ENCODE data around the gene CALM1.
"Not testable (repeated sequence)": the region's sequence is repeated elsewhere in the genome, so short reads cannot be mapped to it uniquely, and the experiment has no call there.

Gene CALM1

DNA sequence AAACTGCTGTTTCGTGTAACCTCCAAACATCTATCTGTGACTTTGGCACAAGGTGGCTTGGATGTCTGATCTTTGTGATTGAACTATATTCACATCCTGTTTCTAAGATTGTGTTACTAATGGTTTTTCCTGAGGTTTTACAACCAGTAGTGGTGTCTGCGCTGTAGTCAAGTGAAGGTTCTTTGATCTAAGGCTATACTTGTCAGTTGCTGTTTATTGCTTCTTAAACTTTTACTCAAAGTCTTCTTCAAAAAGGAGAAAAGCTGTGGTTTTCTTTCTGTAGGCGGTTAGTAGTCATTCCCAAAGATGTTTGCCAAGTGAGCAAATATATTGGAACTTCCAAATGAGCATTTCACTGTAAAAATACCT is 12.3 kb upstream of the CALM1 start:
- H3K27me3 ChIP-seq (replicated peaks; ENCODE audit: control insufficient read depth, insufficient read depth, low read length), result no peaks in the 10 kb centered on the region
- TF ChIP-seq, protein P1, sequence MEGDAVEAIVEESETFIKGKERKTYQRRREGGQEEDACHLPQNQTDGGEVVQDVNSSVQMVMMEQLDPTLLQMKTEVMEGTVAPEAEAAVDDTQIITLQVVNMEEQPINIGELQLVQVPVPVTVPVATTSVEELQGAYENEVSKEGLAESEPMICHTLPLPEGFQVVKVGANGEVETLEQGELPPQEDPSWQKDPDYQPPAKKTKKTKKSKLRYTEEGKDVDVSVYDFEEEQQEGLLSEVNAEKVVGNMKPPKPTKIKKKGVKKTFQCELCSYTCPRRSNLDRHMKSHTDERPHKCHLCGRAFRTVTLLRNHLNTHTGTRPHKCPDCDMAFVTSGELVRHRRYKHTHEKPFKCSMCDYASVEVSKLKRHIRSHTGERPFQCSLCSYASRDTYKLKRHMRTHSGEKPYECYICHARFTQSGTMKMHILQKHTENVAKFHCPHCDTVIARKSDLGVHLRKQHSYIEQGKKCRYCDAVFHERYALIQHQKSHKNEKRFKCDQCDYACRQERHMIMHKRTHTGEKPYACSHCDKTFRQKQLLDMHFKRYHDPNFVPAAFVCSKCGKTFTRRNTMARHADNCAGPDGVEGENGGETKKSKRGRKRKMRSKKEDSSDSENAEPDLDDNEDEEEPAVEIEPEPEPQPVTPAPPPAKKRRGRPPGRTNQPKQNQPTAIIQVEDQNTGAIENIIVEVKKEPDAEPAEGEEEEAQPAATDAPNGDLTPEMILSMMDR (IDR thresholded peaks at IDR 0.05; ENCODE audit: insufficient read depth, low read length, poor library complexity, severe bottlenecking), result no peak
- no peak overlapping the region; the same call in 1 of the 2 replicates for H3K4me3 ChIP-seq (replicated peaks; ENCODE audit: low read depth, low read length)
- H3K36me3 ChIP-seq (ENCODE audit: control insufficient read depth, insufficient read depth, low read length), result no peaks in the 10 kb centered on the region
- DNase-seq (ENCODE audit: extremely low read depth, insufficient read length), result no peak

DNA sequence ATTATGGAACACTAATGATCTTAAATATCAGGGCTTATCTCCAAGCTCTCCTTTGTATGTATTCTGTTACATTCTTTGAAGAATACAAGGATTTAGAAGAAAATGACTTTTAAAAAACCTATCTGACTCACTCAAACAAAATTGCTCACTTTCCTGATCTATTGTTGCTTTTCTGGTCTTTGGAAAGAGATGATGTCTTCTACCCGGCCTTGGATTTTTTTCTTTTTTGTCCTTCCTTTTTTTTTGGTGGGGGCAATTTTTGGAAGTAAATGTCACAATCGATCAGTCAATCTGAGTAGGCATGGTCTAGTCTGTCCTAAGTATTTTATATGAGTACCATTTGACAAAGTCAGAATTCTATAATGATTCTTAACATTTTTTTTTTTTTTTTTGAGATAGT is 10.5 kb upstream of the CALM1 start:
- H3K36me3 ChIP-seq (ENCODE audit: control insufficient read depth, insufficient read depth, low read length), result no peaks in the 10 kb centered on the region
- no peak overlapping the region for H3K4me3 ChIP-seq (replicated peaks; ENCODE audit: low read depth, low read length)
- no peak for DNase-seq (ENCODE audit: extremely low read depth, insufficient read length)
- TF ChIP-seq, protein P1 (IDR thresholded peaks at IDR 0.05; ENCODE audit: insufficient read depth, low read length, poor library complexity, severe bottlenecking), result no peak
- no peaks in the 10 kb centered on the region for H3K27me3 ChIP-seq (replicated peaks; ENCODE audit: control insufficient read depth, insufficient read depth, low read length)

DNA sequence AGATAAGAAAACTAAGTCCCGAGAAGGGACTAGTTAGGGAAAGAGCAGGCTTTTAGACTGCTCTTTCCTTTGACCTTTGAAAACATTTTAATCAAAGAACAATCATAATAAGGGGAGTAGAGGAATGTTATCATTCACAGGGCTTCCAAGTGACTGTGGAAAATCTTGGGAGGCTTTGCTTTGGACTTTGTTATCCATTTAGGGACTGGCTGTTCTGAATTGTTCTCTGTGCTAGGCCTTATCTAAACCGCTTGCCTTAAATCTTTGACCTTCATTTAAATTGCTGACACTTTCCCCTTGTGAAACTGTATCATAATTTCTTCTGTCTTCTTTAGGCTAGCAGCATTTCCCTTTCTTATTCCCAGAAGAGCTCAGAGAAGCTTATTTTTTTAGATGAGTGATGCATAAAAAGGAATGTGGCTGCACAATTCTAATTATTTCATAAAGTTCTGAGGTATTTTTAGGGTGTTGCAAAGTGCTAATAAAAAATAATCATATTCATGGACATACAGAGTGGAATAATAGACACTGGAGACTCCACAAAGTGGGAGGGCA is 9.5 kb upstream of the CALM1 start:
- H3K27me3 ChIP-seq (replicated peaks; ENCODE audit: control insufficient read depth, insufficient read depth, low read length), result no peaks in the 10 kb centered on the region
- TF ChIP-seq, protein P1 (IDR thresholded peaks at IDR 0.05; ENCODE audit: insufficient read depth, low read length, poor library complexity, severe bottlenecking), result no peak
- no peak overlapping the region for H3K4me3 ChIP-seq (replicated peaks; ENCODE audit: low read depth, low read length)

DNA sequence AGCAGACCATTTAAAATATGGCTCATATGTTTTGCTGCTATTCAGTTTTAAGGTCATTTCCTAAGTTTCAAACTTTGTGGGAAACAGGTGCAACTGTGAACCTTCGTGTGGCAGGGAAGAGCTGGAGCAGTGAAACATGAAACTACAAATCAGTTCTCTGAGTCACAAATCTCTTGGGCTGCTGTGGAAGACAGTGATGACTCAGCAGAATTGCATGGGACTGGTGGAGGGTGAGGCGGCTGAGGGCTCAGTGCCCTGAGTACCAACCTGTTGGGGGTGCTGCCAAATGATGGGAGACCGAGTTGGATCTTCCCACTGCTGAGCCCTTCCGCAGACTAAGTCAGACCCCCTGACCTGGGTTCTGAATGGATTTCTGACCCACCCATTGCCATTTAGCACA is 8.4 kb upstream of the CALM1 start:
- DNase-seq (ENCODE audit: extremely low read depth, insufficient read length), result no peak

More for the DNA sequence above, 9.5 kb upstream of the CALM1 start:
- DNase-seq (ENCODE audit: extremely low read depth, insufficient read length), result no peak
- no peaks in the 10 kb centered on the region for H3K36me3 ChIP-seq (ENCODE audit: control insufficient read depth, insufficient read depth, low read length)

DNA sequence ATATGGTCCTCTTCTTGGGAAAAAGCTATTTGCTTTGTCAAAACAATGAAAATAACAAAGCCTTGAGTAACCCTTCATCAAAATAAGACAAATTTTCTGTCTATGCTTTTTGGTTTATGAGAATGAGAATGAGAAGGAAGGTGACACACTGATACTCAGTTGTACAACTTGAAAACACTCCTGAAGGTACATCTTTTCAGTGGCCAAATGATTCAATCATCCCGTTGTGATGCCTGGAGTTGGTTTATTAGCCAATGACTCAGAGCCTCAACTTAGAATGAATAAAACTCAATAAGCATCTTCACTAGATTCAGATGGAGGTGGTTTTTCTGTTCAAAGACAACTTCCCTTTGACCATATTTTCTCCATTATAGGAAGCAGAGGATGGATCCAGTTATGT is 7.8 kb upstream of the CALM1 start:
- no peaks in the 10 kb centered on the region for H3K36me3 ChIP-seq (ENCODE audit: control insufficient read depth, insufficient read depth, low read length)
- no peaks in the 10 kb centered on the region for H3K27me3 ChIP-seq (replicated peaks; ENCODE audit: control insufficient read depth, insufficient read depth, low read length)
- DNase-seq (ENCODE audit: extremely low read depth, insufficient read length), result no peak
- H3K4me3 ChIP-seq (replicated peaks; ENCODE audit: low read depth, low read length), result no peak overlapping the region
- TF ChIP-seq, protein P1 (IDR thresholded peaks at IDR 0.05; ENCODE audit: insufficient read depth, low read length, poor library complexity, severe bottlenecking), result no peak

More for the DNA sequence above, 8.4 kb upstream of the CALM1 start:
- no peaks in the 10 kb centered on the region for H3K36me3 ChIP-seq (ENCODE audit: control insufficient read depth, insufficient read depth, low read length)
- TF ChIP-seq, protein P1 (IDR thresholded peaks at IDR 0.05; ENCODE audit: insufficient read depth, low read length, poor library complexity, severe bottlenecking), result no peak
- H3K4me3 ChIP-seq (replicated peaks; ENCODE audit: low read depth, low read length), result no peak overlapping the region
- H3K27me3 ChIP-seq (replicated peaks; ENCODE audit: control insufficient read depth, insufficient read depth, low read length), result no peaks in the 10 kb centered on the region

DNA sequence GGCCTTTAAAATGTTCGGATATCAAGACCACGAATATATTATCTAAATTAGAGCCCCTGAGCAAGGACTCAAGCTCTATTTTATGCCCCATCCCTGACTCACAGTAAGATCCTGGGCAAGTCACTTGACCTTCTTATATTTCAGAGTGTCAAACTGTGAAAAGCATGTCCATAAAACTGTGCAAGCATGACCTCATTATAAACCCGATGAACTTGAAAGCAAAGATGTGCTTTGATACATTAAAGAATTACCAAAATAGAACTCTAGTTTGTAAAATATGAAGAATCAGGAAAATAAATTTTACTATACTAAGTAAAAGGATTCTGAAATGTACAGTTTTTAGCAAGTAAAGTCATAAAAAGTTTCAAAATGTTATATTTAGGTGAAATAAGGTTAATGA is 2.9 kb upstream of the CALM1 start:
- no peaks in the 10 kb centered on the region for H3K27me3 ChIP-seq (replicated peaks; ENCODE audit: control insufficient read depth, insufficient read depth, low read length)
- DNase-seq (ENCODE audit: extremely low read depth, insufficient read length), result no peak
- H3K4me3 ChIP-seq (replicated peaks; ENCODE audit: low read depth, low read length), result no peak overlapping the region
- H3K36me3 ChIP-seq (ENCODE audit: control insufficient read depth, insufficient read depth, low read length), result no peaks in the 10 kb centered on the region
- TF ChIP-seq, protein P1 (IDR thresholded peaks at IDR 0.05; ENCODE audit: insufficient read depth, low read length, poor library complexity, severe bottlenecking), result no peak

DNA sequence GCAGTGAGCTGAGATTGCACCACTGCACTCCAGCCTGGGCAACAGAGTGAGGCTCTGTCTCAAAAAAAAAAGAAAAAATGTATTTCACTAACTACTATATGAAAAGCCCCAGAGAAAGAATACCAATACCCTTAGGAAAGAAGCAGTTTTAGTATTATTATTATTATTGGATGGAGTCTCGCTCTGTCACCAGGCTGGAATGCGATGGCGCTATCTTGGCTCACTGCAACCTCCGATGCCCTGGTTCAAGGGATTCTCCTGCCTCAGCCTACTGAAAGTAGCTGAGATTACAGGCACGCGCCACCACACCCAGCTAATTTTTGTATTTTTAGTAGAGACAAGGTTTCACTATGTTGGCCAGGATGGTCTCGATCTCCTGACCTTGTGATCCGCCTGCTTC is 2.0 kb upstream of the CALM1 start:
- not testable (repeated sequence) for DNase-seq (ENCODE audit: extremely low read depth, insufficient read length); H3K27me3 ChIP-seq (replicated peaks; ENCODE audit: control insufficient read depth, insufficient read depth, low read length); H3K4me3 ChIP-seq (replicated peaks; ENCODE audit: low read depth, low read length); H3K36me3 ChIP-seq (ENCODE audit: control insufficient read depth, insufficient read depth, low read length)

All from GM06990 (cell line).